ENCODE results near the gene IPO5. TPM values are rescaled to one million over a fixed set of nuclear protein-coding genes. Genes with fewer than 3 reads are reported as not detected.
"Not testable (repeated sequence)": the region's sequence is repeated elsewhere in the genome, so short reads cannot be mapped to it uniquely, and the experiment has no call there.

The IPO5 gene
- polyA plus RNA-seq, 3 donors from 2014 or later, result 13.3 to 29.8 (median 25.6) TPM

- not testable (repeated sequence) for H3K9me3 Mint-ChIP-seq; H3K4me3 Mint-ChIP-seq; H3K27ac Mint-ChIP-seq; H3K4me1 Mint-ChIP-seq; DNase-seq; H3K27me3 Mint-ChIP-seq (ENCODE audit: low read depth in 3 of 3)
- H3K36me3 Mint-ChIP-seq, result peaks cover 35 to 68% (median 47%) of the 10 kb centered on the region in 3 donors
Measured at GRCh38 chr13:98004997-98005396, 51.5 kb downstream of the IPO5 start.

GRCh38 chr13:98007001-98007400 lies 53.5 kb downstream of the IPO5 start:
- H3K36me3 Mint-ChIP-seq, result peaks cover 39 to 70% (median 55%) of the 10 kb centered on the region in 3 donors
- H3K27me3 Mint-ChIP-seq (ENCODE audit: low read depth in 3 of 3), result peaks cover 0 to 4% (median 2%) of the 10 kb centered on the region in 3 donors
- no peaks in the 10 kb centered on the region for H3K4me1 Mint-ChIP-seq
- no peak overlapping the region for H3K27ac Mint-ChIP-seq
- no peak for DNase-seq
- H3K4me3 Mint-ChIP-seq, result no peak overlapping the region
- H3K9me3 Mint-ChIP-seq, result no peaks in the 10 kb centered on the region

GRCh38 chr13:98013241-98013640 lies 59.8 kb downstream of the IPO5 start:
- H3K9me3 Mint-ChIP-seq, result no peaks in the 10 kb centered on the region
- no peak for DNase-seq
- H3K27me3 Mint-ChIP-seq (ENCODE audit: low read depth in 3 of 3), result no peaks in the 10 kb centered on the region
- H3K4me3 Mint-ChIP-seq, result no peak overlapping the region
- H3K27ac Mint-ChIP-seq, result no peak overlapping the region
- no peaks in the 10 kb centered on the region for H3K4me1 Mint-ChIP-seq
- peaks cover 26 to 51% (median 47%) of the 10 kb centered on the region in 3 donors for H3K36me3 Mint-ChIP-seq

GRCh38 chr13:98014766-98015165 lies 61.3 kb downstream of the IPO5 start:
- Mint-ChIP-seq H3K27ac (peak overlapping the region in 1 of 6 donors; percentile 1), H3K4me1 (no peaks in the 10 kb centered on the region), H3K36me3 (peaks cover 25 to 51% (median 46%) of the 10 kb centered on the region in 3 donors), H3K9me3 (no peaks in the 10 kb centered on the region), H3K27me3 (ENCODE audit: low read depth in 3 of 3) (no peaks in the 10 kb centered on the region), H3K4me3 (no peak overlapping the region)
- no peak for DNase-seq

- H3K36me3 Mint-ChIP-seq, result peaks cover 38 to 59% (median 45%) of the 10 kb centered on the region in 3 donors
- H3K9me3 Mint-ChIP-seq, result no peaks in the 10 kb centered on the region
- H3K4me3 Mint-ChIP-seq, result no peak overlapping the region
- H3K4me1 Mint-ChIP-seq, result no peaks in the 10 kb centered on the region
- no peak for DNase-seq
- no peak overlapping the region for H3K27ac Mint-ChIP-seq
- no peaks in the 10 kb centered on the region for H3K27me3 Mint-ChIP-seq (ENCODE audit: low read depth in 3 of 3)
Measured at GRCh38 chr13:98018293-98018692, 64.8 kb downstream of the IPO5 start.

GRCh38 chr13:98019186-98019585 lies 65.7 kb downstream of the IPO5 start:
- H3K4me3 Mint-ChIP-seq, result no peak overlapping the region
- peaks cover 34 to 62% (median 39%) of the 10 kb centered on the region in 3 donors for H3K36me3 Mint-ChIP-seq

GRCh38 chr13:98020271-98020670 lies 66.8 kb downstream of the IPO5 start:
- Mint-ChIP-seq H3K4me3 (no peak overlapping the region), H3K27me3 (ENCODE audit: low read depth in 3 of 3) (no peaks in the 10 kb centered on the region)

More at GRCh38 chr13:98019186-98019585, 65.7 kb downstream of the IPO5 start:
- Mint-ChIP-seq H3K27me3 (ENCODE audit: low read depth in 3 of 3) (no peaks in the 10 kb centered on the region), H3K4me1 (no peaks in the 10 kb centered on the region), H3K27ac (no peak overlapping the region), H3K9me3 (no peaks in the 10 kb centered on the region)
- no peak for DNase-seq

GRCh38 chr13:98022210-98022609 lies 68.7 kb downstream of the IPO5 start:
- peaks cover 23 to 47% (median 24%) of the 10 kb centered on the region in 3 donors for H3K36me3 Mint-ChIP-seq
- no peak overlapping the region for H3K27ac Mint-ChIP-seq
- H3K4me1 Mint-ChIP-seq, result no peaks in the 10 kb centered on the region
- no peak for DNase-seq
- no peaks in the 10 kb centered on the region for H3K9me3 Mint-ChIP-seq
- H3K27me3 Mint-ChIP-seq (ENCODE audit: low read depth in 3 of 3), result no peaks in the 10 kb centered on the region
- H3K4me3 Mint-ChIP-seq, result no peak overlapping the region

More at GRCh38 chr13:98020271-98020670, 66.8 kb downstream of the IPO5 start:
- no peaks in the 10 kb centered on the region for H3K4me1 Mint-ChIP-seq
- no peak overlapping the region for H3K27ac Mint-ChIP-seq
- DNase-seq, result no peak
- no peaks in the 10 kb centered on the region for H3K9me3 Mint-ChIP-seq
- H3K36me3 Mint-ChIP-seq, result peaks cover 27 to 55% (median 30%) of the 10 kb centered on the region in 3 donors

- Mint-ChIP-seq H3K27me3 (ENCODE audit: low read depth in 3 of 3) (no peaks in the 10 kb centered on the region), H3K36me3 (peaks cover 9 to 24% (median 12%) of the 10 kb centered on the region in 3 donors), H3K4me3 (no peak overlapping the region), H3K27ac (no peak overlapping the region), H3K9me3 (no peaks in the 10 kb centered on the region), H3K4me1 (no peaks in the 10 kb centered on the region)
- DNase-seq, result no peak
Measured at GRCh38 chr13:98025480-98026025, 72.1 kb downstream of the IPO5 start.

- Mint-ChIP-seq H3K27ac (no peak overlapping the region), H3K27me3 (ENCODE audit: low read depth in 3 of 3) (no peaks in the 10 kb centered on the region), H3K4me3 (no peak overlapping the region), H3K4me1 (no peaks in the 10 kb centered on the region), H3K9me3 (no peaks in the 10 kb centered on the region), H3K36me3 (peaks cover 7 to 20% (median 8%) of the 10 kb centered on the region in 3 donors)
- DNase-seq, result no peak
Measured at GRCh38 chr13:98026457-98026857, 73.0 kb downstream of the IPO5 start.

- Mint-ChIP-seq H3K27ac (no peak overlapping the region), H3K27me3 (ENCODE audit: low read depth in 3 of 3) (no peaks in the 10 kb centered on the region), H3K4me1 (no peaks in the 10 kb centered on the region)
Measured at GRCh38 chr13:98032168-98032567, 78.7 kb downstream of the IPO5 start.

GRCh38 chr13:98033277-98034247 lies 80.1 kb downstream of the IPO5 start:
- H3K4me3 Mint-ChIP-seq, result no peak overlapping the region
- H3K36me3 Mint-ChIP-seq, result no peaks in the 10 kb centered on the region
- no peaks in the 10 kb centered on the region for H3K4me1 Mint-ChIP-seq
- no peak overlapping the region for H3K27ac Mint-ChIP-seq
- H3K9me3 Mint-ChIP-seq, result no peaks in the 10 kb centered on the region
- H3K27me3 Mint-ChIP-seq (ENCODE audit: low read depth in 3 of 3), result no peaks in the 10 kb centered on the region
- no peak for DNase-seq

More at GRCh38 chr13:98032168-98032567, 78.7 kb downstream of the IPO5 start:
- no peak for DNase-seq
- Mint-ChIP-seq H3K36me3 (no peaks in the 10 kb centered on the region), H3K9me3 (no peaks in the 10 kb centered on the region), H3K4me3 (no peak overlapping the region)

GRCh38 chr13:98035373-98035772 lies 81.9 kb downstream of the IPO5 start:
- H3K27ac Mint-ChIP-seq, result no peak overlapping the region

GRCh38 chr13:98036564-98037302 lies 83.3 kb downstream of the IPO5 start:
- not testable (repeated sequence) for H3K27me3 Mint-ChIP-seq (ENCODE audit: low read depth in 3 of 3); H3K4me3 Mint-ChIP-seq; H3K4me1 Mint-ChIP-seq; DNase-seq; H3K9me3 Mint-ChIP-seq; H3K27ac Mint-ChIP-seq; H3K36me3 Mint-ChIP-seq

More at GRCh38 chr13:98035373-98035772, 81.9 kb downstream of the IPO5 start:
- DNase-seq, result no peak
- no peaks in the 10 kb centered on the region for H3K4me1 Mint-ChIP-seq
- H3K36me3 Mint-ChIP-seq, result no peaks in the 10 kb centered on the region
- no peaks in the 10 kb centered on the region for H3K9me3 Mint-ChIP-seq
- H3K27me3 Mint-ChIP-seq (ENCODE audit: low read depth in 3 of 3), result peaks cover 0 to 2% (median 0%) of the 10 kb centered on the region in 3 donors
- no peak overlapping the region for H3K4me3 Mint-ChIP-seq

All from immature natural killer cell (primary cell).